NCI-H1436 (cell line): ENCODE results near the gene NF1.
"Not testable (repeated sequence)": the region's sequence is repeated elsewhere in the genome, so short reads cannot be mapped to it uniquely, and the experiment has no call there.

Experiments
- DNase-seq: peaks from one replicate; lab custom pipeline; 2025; lab: John Stamatoyannopoulos, UW

The NF1 gene, protein sequence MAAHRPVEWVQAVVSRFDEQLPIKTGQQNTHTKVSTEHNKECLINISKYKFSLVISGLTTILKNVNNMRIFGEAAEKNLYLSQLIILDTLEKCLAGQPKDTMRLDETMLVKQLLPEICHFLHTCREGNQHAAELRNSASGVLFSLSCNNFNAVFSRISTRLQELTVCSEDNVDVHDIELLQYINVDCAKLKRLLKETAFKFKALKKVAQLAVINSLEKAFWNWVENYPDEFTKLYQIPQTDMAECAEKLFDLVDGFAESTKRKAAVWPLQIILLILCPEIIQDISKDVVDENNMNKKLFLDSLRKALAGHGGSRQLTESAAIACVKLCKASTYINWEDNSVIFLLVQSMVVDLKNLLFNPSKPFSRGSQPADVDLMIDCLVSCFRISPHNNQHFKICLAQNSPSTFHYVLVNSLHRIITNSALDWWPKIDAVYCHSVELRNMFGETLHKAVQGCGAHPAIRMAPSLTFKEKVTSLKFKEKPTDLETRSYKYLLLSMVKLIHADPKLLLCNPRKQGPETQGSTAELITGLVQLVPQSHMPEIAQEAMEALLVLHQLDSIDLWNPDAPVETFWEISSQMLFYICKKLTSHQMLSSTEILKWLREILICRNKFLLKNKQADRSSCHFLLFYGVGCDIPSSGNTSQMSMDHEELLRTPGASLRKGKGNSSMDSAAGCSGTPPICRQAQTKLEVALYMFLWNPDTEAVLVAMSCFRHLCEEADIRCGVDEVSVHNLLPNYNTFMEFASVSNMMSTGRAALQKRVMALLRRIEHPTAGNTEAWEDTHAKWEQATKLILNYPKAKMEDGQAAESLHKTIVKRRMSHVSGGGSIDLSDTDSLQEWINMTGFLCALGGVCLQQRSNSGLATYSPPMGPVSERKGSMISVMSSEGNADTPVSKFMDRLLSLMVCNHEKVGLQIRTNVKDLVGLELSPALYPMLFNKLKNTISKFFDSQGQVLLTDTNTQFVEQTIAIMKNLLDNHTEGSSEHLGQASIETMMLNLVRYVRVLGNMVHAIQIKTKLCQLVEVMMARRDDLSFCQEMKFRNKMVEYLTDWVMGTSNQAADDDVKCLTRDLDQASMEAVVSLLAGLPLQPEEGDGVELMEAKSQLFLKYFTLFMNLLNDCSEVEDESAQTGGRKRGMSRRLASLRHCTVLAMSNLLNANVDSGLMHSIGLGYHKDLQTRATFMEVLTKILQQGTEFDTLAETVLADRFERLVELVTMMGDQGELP (N-terminal part only)

DNA sequence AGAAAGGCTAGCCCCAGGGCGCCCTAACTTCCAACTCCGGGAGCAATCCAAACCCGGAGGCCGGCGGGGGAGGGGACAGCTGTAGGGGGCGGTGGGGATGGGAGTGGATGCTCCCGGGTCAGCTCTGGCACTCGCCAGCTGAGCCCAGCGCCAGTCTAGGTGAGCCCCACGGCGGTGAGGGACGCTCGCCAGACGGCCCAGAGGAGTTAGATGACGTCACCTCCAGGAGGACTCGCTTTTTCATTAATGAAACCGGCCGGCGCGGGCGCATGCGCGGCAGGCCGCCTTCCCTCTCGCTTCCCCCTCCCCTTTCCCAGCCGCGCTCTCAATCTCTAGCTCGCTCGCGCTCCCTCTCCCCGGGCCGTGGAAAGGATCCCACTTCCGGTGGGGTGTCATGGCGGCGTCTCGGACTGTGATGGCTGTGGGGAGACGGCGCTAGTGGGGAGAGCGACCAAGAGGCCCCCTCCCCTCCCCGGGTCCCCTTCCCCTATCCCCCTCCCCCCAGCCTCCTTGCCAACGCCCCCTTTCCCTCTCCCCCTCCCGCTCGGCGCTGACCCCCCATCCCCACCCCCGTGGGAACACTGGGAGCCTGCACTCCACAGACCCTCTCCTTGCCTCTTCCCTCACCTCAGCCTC is at the start of gene NF1:
TSS of gene NF1 (plus strand) at position 378 of the 636 bp plus-strand sequence. CDS start 333 bp downstream, outside the sequence.
- DNase-seq, result peak; percentile 99

DNA sequence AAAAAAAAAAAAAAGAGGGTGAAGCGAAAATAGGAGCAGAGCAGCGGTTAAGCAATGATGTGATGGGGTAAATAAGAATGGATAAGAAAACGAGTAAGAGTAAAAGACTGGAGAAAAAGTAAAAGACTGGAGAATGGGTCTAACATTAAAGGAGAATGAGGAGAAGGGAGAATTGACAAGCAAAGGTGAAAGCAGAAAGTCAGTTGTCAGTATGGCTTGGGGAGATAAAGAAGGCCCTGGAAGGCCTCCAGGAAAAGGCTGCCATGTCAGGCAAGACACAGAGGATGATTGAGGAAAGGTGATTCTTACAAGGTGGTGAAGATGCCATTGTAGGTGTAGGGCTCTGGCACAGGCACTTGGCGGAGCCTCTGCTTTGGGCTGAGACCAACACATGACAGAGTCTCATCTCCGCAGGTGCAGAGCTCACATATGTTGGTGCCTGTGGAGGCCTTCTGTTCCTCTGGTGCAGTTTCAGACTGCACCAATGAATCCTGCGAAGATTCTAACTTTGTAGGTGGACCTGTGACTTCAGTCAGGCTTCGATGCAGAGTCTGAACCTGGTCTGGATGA is 47.8 kb upstream of the NF1 start:
- DNase-seq, result not testable (repeated sequence)

DNA sequence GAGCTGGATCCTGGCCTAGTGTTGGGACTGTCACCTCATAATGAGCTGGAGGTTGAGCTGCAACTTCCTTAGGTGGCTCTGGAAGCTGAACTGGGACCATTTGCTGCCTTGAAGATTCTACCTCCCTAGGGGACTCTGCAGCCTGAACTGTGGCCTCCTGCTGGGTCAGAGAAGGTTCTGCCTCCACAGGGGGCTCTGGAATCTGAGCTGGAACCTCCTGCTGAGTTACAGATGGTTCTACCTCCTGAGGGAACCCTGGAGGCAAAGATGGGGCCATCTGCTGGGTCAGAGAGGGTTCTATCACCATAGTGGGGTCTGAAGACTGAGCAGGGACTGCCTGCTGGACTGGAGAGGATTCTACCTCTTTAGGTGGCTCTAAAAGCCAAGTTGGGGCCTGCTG is 46.6 kb upstream of the NF1 start:
- no peak for DNase-seq

DNA sequence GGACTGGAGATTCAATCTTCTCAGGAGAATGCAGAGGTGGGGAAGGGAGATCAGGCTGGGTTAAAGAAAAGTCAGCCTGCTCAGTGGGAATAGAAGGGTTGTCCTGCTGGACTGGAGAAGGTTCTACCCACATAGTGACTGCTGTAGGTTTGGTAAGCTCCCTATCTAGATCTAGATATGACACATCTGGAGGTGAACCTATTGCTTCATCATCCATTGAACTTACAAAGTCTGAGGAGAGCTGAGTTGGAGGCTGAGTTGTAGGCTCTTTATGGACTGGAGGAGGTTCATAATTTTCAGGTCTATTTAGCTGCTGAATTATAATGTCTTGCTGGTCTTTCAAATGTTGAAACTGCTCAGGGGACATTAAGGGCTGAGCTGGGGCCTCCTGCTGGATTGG is 46.0 kb upstream of the NF1 start:
- no peak for DNase-seq

DNA sequence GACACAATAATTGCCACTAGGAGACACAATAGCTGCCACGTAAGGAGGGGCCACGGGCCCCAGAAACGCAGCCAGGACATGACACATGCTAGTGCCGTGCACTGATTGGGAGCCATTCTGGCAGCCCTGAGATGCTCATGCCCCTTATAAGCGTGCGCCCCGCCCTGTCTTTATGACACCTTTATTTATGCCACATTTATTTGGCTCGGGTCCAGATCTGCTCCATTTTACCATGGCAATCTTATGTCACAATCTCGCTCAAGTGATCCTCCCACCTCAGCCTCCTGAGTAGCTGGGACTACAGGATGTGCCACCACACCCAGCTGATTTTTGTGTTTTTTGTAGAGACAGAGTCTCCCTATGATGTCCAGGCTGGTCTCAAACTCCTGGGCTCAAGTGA is 43.8 kb upstream of the NF1 start:
- DNase-seq, result no peak

DNA sequence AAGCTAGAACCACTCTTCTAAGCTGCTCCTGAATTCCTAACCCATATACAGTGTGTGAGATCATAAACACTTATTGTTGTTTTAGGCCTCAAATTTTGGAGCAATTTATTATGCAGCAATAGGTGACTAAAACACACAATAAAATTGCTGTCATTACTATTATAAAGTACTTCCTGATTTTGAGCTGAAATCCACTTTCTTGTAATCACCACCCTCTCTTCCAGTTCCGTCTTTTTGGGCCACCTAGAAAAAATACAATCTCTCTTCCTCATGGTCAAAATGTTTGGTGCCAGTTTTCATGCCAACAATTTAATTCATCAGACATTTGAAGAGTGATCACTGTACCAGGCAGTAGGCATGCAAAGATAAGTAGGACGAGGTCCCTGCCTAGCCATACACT is 43.3 kb upstream of the NF1 start:
- no peak for DNase-seq

DNA sequence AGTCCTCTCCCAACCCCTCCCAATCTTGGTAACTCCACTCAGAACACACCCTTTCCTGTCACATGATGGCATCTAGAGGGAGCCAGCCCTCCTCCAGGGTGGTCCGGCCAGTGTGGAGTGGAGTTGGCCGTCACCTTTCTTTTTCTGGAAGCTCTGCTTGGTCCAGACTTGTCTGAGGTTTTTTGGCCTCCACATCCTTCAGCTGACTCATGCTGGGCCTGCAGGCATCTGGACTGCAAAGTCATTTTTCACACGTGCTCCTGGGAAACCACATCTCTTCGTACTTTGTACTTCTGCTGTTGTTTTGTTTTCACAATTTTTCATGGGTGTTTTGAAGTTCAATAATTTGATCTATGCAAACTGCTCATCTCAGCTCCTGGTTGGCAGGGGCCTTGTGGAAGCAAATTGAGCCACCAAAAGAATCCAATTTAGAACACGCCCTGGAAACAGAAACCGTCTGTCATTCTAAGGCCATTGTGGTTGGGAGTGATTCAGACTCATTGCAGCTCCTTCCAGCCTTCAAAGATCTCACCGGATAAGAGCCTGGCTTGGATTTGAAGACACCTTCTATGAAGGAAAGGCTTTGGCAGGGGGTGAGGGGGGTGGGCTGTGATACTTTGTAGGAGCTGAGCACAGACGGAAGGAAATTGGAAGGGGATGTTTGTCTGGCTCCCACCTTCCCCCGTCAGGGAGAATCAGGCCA is 42.4 kb upstream of the NF1 start:
- DNase-seq, result no peak

DNA sequence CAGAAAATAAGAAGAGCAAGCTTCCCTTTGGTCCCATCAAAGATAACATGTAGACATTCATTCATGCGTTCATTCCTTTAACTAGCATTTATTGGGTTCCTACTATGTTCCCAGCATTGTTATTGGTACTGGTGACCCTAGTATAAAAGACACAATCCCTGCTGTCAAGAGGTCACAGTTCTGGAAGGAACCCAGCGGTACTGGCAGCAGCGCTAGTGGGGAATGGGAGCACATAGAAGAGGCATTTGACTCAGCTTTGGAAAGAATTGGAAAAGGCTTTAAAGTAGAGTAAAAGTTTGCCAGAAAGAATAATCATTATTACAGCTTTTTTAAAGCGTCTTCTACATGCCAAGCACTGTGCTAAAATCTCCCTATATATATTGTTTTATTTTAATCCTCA is 41.7 kb upstream of the NF1 start:
- DNase-seq, result no peak

DNA sequence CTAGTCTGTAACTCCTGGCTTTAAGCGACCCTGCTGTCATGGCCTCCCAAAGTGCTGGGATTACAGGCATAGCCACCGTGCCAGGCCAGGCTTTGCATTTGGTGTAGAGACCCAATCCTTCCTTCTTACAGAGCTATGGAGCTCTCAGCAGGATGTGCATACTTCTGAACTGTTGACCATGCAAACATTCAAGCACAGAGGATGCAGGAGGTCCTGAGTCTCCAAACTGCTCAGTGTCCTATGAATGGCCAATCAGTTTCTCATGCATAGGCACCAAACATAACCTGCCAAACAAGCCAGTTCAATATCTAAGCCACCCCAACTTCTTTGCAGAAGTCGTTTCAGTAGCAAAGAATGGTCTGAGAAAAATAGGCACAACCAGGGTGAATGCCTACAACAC is 40.0 kb upstream of the NF1 start:
- no peak for DNase-seq

DNA sequence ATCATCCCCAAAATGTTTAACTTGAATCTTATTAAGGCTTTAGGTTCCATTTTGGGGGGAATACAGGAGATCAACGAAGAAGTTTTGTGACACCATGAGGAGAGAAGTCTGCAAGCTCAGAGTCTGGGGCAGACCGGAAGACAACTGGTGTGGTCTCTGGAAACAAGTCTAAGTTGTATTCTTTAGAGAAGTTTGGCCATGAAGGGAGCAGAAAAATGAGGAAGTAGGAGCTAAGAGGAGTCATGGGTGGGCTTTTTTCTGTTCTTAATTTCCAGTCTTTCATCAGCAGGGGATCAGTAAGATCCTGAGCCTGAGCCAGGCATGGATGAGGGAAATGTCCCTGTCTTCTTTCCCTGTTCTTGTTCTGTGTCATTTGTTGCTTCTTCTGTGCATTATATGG is 35.8 kb upstream of the NF1 start:
- no peak for DNase-seq

DNA sequence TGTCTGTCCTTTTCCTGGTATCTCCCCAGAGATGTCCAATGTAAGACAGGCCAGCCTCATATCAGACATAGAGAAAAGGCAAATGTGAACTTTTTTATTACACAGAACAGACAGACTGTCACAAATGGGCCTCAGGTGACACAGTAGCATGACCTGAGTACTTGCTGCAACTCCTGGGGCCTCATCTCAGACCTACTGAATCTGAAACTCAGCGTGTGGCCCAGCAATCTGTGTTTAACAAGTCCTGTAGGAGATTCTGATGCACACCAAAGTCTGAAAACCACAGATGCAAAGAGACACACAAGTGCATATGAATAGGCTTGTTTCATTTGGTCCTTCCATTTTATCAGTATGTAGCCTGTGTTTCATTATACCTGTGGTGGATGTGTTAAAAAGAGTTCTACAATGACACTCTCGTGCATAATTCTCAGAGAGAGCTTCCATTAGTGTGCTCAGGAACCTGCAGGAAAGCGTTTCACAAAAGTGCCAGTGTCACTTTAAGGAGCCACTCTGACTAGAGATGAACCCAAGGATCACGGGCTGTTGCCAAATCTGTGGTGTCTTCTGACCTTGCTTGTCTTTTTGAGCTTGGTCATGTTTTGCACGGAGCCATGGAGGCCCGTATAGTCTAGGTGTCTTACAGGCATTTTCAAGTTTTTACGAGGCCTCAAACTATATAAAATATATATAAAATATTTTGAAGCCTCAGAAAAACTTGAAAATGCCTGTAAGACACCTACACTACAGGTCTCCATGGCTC is 33.8 kb upstream of the NF1 start:
- DNase-seq, result no peak

DNA sequence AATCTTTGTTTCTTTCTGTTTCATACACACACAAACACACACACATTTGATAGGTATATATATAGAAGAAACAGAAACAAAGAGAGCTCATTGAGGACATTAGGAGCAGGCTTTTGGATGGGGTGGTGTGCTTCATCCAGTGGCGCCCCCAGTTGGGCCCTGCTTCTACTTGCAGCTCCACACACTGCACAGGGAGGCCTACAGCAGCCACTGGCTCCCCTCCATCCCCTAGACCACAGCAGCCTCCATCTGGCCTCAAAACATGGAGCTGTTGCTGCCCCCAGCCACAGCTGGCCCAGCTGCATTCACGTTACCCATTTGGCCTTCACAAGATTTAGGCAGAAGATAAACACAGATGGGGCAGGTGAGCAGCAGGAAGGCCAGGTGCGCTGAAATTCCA is 33.1 kb upstream of the NF1 start:
- DNase-seq, result no peak

DNA sequence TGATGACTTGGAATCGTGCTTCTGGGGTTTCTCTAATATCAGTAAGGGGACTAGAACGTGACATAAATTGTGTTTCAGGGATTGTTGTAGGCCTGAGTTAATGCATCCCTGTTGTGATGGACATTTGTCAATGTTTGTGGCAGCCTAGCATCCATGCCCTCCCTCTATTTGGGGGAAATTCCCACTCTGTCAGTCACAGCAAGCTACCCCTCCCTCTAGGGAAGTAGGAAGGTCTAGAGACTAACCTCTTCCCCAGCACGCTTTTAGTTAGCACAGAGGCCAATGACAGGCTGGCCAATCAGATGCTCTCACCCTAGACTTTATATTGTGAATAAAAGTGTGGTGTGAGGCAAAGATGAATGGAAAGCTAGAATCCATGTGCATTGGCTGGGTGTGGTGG is 32.4 kb upstream of the NF1 start:
- DNase-seq, result no peak

DNA sequence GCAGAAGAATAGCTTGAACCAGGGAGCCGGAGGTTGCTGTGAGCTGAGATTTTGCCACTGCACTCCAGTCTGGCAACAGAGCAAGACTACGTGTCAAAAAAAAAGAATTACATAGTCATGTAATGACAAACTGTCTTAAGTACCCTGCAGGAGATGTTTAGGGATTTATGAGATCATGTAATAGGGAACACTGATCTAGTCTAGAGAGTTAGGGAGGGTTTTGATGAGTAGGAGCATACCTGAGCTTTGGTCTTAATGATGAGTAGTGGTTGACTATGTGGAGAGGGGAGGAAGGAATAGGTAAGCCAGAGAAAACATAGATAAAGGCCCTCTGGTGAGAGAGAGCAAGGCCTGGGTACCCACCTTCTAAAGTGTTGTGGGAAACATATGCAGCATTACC is 30.1 kb upstream of the NF1 start:
- no peak for DNase-seq

DNA sequence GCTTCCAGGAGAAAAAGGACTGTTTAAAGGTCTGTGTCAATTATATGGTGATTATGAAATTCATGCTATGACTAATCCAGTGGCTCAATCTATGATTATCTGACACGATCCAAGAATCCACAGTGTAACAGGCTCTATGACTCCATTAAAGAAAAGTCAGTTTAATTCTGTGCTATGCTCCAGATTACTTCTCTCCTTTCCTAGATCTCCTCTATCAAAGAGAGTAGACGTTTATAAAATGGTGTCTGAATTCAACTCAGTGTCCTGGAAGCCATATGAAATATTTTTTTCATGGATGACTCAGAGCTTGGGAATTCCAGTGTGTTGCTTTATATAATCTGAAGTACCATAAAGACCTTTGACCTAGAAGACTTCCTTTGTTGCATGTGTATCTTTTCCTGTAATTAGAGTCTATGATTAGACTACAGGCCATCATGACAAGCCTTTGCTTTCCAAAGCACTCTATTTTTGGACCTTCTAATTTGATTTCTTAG is 27.0 kb upstream of the NF1 start:
- no peak for DNase-seq

DNA sequence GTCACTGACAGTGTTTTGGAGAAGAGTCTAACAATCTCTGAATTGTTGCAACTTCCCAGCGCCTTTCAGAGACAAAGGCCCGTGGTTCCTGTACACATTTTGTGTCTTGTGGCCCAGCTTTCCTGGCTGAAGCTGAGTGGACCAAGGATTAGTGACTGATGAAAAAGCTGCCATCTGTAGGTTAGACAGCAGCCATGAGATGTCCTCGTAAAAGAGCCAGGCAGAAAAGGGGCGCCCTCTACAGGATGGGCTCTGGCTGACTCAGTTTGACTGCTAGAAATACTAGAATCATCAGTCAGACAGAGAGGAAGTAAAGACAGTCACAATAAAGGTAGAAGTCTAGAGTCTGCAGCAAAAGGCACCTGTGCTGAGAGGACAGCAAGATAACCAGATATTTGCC is 26.5 kb upstream of the NF1 start:
- no peak for DNase-seq

DNA sequence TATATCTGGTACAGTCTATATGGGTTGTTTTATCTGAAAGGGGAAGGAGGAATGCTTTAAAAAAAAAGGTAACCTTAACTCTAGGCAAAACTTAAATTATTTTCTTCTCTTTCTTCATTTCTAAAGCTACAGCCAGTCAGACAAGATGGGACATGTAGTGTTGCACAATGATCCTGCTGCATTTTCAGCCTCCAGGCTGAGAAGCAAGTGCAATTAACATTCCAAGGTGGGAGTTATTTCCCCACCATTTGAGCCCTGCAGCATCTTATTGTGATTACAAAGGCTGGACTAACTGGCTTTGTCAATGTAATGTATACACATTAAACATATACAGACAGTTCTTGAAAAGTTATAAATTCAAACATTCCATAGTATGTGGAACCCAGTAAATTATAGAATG is 22.6 kb upstream of the NF1 start:
- DNase-seq, result no peak

DNA sequence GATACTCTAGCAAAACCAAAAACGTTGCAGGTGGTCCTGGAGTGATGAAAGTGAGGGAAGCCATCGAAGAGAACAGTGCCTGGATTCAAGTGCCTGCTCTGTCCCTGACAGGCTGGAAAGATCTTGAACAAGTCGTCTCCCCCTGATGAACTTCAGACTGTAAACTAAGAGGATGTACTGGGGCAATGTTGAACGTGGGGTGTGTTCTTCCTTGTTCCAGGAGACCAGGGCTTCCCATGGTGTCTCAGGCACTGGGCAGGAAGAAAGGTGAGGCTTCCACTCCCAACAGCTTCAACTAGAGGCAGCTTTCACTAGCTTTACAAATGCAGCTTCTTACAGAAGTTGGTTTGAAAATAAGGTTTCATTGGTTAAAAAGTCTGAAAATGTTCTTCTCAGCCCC is 21.4 kb upstream of the NF1 start:
- no peak for DNase-seq

DNA sequence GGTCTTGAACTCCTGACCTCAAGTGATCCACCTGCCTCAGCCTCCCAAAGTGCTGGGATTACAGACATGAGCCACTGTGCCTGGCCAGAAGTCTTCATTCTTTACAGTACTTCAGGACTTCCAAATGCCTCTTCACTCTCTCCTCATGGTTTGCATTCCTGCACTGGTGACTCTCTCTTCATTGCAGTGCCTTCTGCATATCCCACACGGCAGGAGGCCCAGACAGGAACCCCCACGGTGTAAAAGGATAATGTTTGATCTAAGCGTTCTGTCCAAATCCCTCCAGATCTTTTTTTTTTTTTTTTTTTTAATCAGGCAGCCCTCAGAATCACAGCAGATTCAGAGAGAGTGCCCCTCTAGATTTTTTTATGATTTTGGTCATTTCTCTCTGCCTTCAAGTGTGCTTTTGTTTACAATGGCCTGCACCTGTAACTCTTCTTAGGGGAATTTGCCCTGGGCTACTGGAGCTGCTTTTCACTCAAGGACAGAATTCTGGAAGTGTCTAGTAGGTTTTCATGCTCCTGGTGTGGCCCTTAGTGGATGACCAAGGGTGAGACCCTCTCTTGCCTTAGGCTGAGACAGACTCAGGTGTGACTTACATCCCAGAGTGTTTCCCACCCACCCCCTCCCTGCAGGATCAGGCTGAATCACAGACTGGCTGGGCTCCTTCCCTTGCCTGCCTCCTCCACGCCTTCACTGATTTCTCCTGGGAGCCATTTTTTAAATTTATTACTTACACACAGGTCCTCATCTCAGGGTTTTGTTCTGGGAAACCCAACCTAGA is 19.8 kb upstream of the NF1 start:
- DNase-seq, result no peak
